ENCODE data around the gene UBE2QL1.

UBE2QL1 gene

GRCh38 chr5:6482735-6483134 lies 34.1 kb downstream of the UBE2QL1 start:
- DNase-seq, result no peak
- H3K36me3 ChIP-seq, result no peaks in the 10 kb centered on the region

GRCh38 chr5:6483880-6484382 lies 35.3 kb downstream of the UBE2QL1 start:
- no peaks in the 10 kb centered on the region for H3K9me3 ChIP-seq
- no peaks in the 10 kb centered on the region for H3K36me3 ChIP-seq
- DNase-seq, result no peak
- no peak overlapping the region for H3K27ac ChIP-seq
- H3K4me1 ChIP-seq, result peaks cover 0 to 6% (median 0%) of the 10 kb centered on the region in 4 donors
- intact Hi-C loops (cut with DNase I; ENCODE audit: low total_unique reads), result no loop called here
- TF ChIP-seq CTCF (IDR thresholded peaks at IDR 0.05), result no peak
- H3K4me3 ChIP-seq, result no peak overlapping the region
- no peaks in the 10 kb centered on the region for H3K27me3 ChIP-seq

More at GRCh38 chr5:6482735-6483134, 34.1 kb downstream of the UBE2QL1 start:
- Histone ChIP-seq H3K27me3 (no peaks in the 10 kb centered on the region), H3K4me1 (peaks cover 0 to 6% (median 0%) of the 10 kb centered on the region in 4 donors), H3K4me3 (no peak overlapping the region), H3K9me3 (no peaks in the 10 kb centered on the region), H3K27ac (no peak overlapping the region)
- intact Hi-C loops (cut with DNase I; ENCODE audit: low total_unique reads), result no loop called here
- no peak for TF ChIP-seq CTCF (IDR thresholded peaks at IDR 0.05)

DNA sequence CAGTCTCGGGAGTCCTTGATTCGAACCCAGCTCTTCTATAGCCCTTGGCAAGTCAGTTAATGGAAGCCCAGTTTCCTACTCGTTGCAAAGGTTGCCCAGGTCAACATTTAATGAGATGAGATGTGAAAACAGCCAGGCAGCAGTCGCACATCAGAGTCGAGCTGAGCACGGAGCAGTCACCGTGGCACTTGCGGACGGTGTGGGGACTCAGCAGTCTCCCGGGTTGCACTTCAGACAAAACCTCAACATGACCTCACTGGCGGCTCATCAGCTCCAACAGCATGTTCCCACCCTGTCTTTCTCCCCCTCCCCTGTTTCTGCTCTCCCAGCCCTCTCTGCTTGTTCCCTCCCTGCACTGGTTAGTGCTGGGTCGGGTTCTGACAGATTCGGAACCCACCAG lies 35.8 kb downstream of the UBE2QL1 start:
- H3K27me3 ChIP-seq, result no peaks in the 10 kb centered on the region
- intact Hi-C loops (cut with DNase I; ENCODE audit: low total_unique reads), result no loop called here
- no peak for DNase-seq
- H3K27ac ChIP-seq, result no peak overlapping the region
- peaks cover 0 to 6% (median 0%) of the 10 kb centered on the region in 4 donors for H3K4me1 ChIP-seq
- no peaks in the 10 kb centered on the region for H3K9me3 ChIP-seq
- TF ChIP-seq CTCF (IDR thresholded peaks at IDR 0.05), result no peak
- H3K4me3 ChIP-seq, result no peak overlapping the region
- no peaks in the 10 kb centered on the region for H3K36me3 ChIP-seq

- H3K27me3 ChIP-seq, result no peaks in the 10 kb centered on the region
- peaks cover 0 to 6% (median 0%) of the 10 kb centered on the region in 4 donors for H3K4me1 ChIP-seq
- no peaks in the 10 kb centered on the region for H3K36me3 ChIP-seq
- intact Hi-C loops (cut with DNase I; ENCODE audit: low total_unique reads), result no loop called here
- TF ChIP-seq CTCF (IDR thresholded peaks at IDR 0.05), result no peak
- no peak overlapping the region for H3K27ac ChIP-seq
- DNase-seq, result no peak
- H3K9me3 ChIP-seq, result no peaks in the 10 kb centered on the region
- no peak overlapping the region for H3K4me3 ChIP-seq
Measured at GRCh38 chr5:6484899-6485298, 36.2 kb downstream of the UBE2QL1 start.

DNA sequence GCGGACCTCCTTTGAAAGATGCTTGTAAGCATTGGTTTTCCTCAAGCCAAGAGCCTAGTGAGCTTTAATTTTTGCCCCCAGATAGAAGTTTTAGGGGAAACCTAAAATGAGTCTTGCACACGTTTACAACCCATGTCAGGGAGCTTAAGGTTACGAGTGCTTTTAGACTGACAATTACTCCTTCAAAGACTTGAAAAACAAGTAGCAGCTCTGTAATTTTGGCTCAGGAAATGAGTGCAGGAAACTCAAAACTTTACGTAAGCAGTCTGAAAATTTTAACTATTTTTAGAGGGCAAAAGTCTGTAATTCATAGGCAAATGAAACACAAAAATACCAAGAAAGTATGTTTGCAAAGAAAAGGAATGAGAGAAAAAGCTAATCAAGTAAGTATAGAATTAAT lies 36.8 kb downstream of the UBE2QL1 start:
- no peak for DNase-seq
- Histone ChIP-seq H3K27me3 (no peaks in the 10 kb centered on the region), H3K4me1 (peaks cover 0 to 6% (median 0%) of the 10 kb centered on the region in 4 donors), H3K9me3 (no peaks in the 10 kb centered on the region), H3K27ac (no peak overlapping the region), H3K4me3 (no peak overlapping the region), H3K36me3 (no peaks in the 10 kb centered on the region)
- intact Hi-C loops (cut with DNase I; ENCODE audit: low total_unique reads), result no loop called here
- no peak for TF ChIP-seq CTCF (IDR thresholded peaks at IDR 0.05)

DNA sequence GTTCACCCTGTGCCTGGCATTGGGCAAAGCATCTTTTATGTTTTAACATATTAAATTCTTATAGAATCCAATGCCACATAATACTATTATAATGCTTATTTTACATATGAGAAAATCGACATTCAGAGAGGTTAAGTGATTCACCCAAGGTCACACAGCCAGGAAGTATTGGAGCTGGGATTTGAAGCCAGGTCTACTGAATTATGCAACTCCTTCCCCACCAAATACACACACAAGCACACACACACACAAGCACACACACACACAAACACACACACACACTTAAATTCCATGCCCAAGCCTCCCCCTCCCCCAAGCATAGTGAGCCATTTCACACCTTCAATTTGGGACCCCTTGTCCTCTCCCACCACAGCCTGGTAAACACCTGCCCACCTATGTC lies 37.4 kb downstream of the UBE2QL1 start:
- intact Hi-C loops (cut with DNase I; ENCODE audit: low total_unique reads), result no loop called here
- no peak for TF ChIP-seq CTCF (IDR thresholded peaks at IDR 0.05)

More for the DNA sequence above, 37.4 kb downstream of the UBE2QL1 start:
- Histone ChIP-seq H3K36me3 (no peaks in the 10 kb centered on the region), H3K27me3 (no peaks in the 10 kb centered on the region), H3K4me3 (no peak overlapping the region), H3K27ac (no peak overlapping the region), H3K4me1 (peaks cover 0 to 6% (median 0%) of the 10 kb centered on the region in 4 donors), H3K9me3 (no peaks in the 10 kb centered on the region)
- no peak for DNase-seq

Measured in tibial artery (tissue), 4 donors.